ENCODE measurements around the gene AP3S2. TPM values are rescaled to one million over a fixed set of nuclear protein-coding genes. Genes with fewer than 3 reads are reported as not detected.

AP3S2 gene
- total and polyA plus RNA-seq, 2 of the 13 experiments (the other 11 are each of a cell fraction or from before 2014, with no cell fraction given) = 17.6 to 44.4 TPM

DNA sequence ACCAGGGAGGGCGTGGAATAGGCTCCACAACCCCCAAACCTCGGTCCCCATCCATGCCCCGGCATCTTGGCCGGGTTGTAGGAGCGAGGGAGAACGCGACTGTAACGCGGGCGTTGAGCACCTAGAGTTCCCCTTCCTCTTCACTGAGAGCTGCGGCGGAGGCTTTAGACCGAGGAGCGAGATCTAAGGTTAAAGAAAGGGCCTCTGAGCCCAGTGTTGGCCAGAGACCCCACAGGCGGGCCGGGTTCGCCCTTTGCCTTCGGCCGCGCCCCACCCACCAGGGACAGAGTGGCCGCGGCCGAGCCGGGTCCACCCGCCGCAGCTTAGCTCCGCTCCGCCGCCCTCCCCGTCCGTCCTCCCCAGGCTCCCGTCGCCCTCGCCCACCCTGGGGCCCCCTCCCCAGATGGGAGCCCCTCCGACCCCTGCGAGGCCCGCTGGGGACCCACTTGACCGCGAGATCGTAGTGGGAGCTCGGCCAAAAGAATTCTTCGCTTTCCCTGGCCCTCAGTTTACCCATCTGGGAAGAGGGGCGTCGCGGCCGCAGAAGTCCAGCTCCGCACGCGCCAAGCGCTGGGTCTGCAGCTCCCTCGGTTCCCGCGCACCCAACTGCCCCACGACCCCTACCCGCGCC lies 79.6 kb downstream of the AP3S2 start (continued):
- no peak for TF ChIP-seq ATF5 (CRISPR knock-in tag; IDR thresholded peaks at IDR 0.05; ENCODE audit: low read depth)
- TF ChIP-seq ZMYM3 (CRISPR knock-in tag; IDR thresholded peaks at IDR 0.05) = no peak
- peak; percentile 44; the same call in 1 of the 2 replicates for TF ChIP-seq SIN3A (IDR thresholded peaks at IDR 0.05; ENCODE audit: borderline replicate concordance, low read depth, low read length)
- TF ChIP-seq ATF7 (IDR thresholded peaks at IDR 0.05) = no peak
- 0 out of 2 replicates have a peak, but pooled peaks have one; percentile 43 for TF ChIP-seq ATF7 (CRISPR knock-in tag; IDR thresholded peaks at IDR 0.05)
- TF ChIP-seq IRF2 (CRISPR knock-in tag; IDR thresholded peaks at IDR 0.05) = no peak
- no peak; the same call in 1 of the 2 replicates for TF ChIP-seq TGIF2 (CRISPR knock-in tag; IDR thresholded peaks at IDR 0.05)
- TF ChIP-seq FIP1L1 (IDR thresholded peaks at IDR 0.05; ENCODE audit: borderline replicate concordance, insufficient read depth, low read depth, low read length) = 0 out of 2 replicates have a peak, but pooled peaks have one; percentile 26
- no peak for TF ChIP-seq NFIC (IDR thresholded peaks at IDR 0.05; ENCODE audit: low read length)
- no peak for TF ChIP-seq ZNF251 (CRISPR knock-in tag; IDR thresholded peaks at IDR 0.05)
- no peak for TF ChIP-seq TAF1 (CRISPR knock-in tag; IDR thresholded peaks at IDR 0.05)
- no peak for TF ChIP-seq SIX4 (CRISPR knock-in tag; IDR thresholded peaks at IDR 0.05)
- TF ChIP-seq SETDB1 (CRISPR knock-in tag; IDR thresholded peaks at IDR 0.05; ENCODE audit: borderline replicate concordance) = no peak

All from HepG2 (cell line).